Hematopoietic multipotent progenitor cell (in vitro differentiated cells): ENCODE measurements around the gene ERI2. TPM values are rescaled to one million over a fixed set of nuclear protein-coding genes. Genes with fewer than 3 reads are reported as not detected.

Experiments
- DNase-seq, 3 donors: peaks; one replicate each; pipeline ENCODE4 v3.0.0-alpha.2; 2011 to 2015; ENCODE audit warnings: low read depth in 2 of 3, low spot score in 2 of 3
- total RNA-seq: library from RNA; depleted of rRNA; stranded (reverse); fragments of >200 nt; gene quantifications from one replicate; pipeline ENCODE4 v1.2.3, GENCODE V29; 2012

Gene ERI2
- total RNA-seq: 9.7 TPM

GRCh38 chr16:20806168-20807050 lies at the start of gene ERI2, which contains the start of gene REXO5:
Gene ERI2 (minus strand): TSS chr16:20806472. CDS start chr16:20806430, 42 bp downstream.
Gene REXO5 (plus strand): TSS chr16:20806527. CDS start chr16:20806954, 427 bp downstream.
- DNase-seq: peak; percentile 49 to 94 (median 92)

- DNase-seq: no peak
These were observed 48.7 kb upstream of the ERI2 start for GRCh38 chr16:20854963-20855362.

GRCh38 chr16:20853981-20854620 lies 47.8 kb upstream of the ERI2 start:
- DNase-seq: no peak

GRCh38 chr16:20853143-20853542 lies 46.9 kb upstream of the ERI2 start:
- DNase-seq: no peak

- no peak for DNase-seq
These were observed 45.3 kb upstream of the ERI2 start for GRCh38 chr16:20851601-20852000.

- no peak for DNase-seq
These were observed 44.7 kb upstream of the ERI2 start for GRCh38 chr16:20850981-20851380.

- DNase-seq: peak; percentile 31 to 74 (median 43)
These were observed 43.5 kb upstream of the ERI2 start for GRCh38 chr16:20849589-20850390.

GRCh38 chr16:20847550-20847949 lies 41.3 kb upstream of the ERI2 start:
- DNase-seq: peak in 1 of 3 donors; percentile 44

GRCh38 chr16:20846551-20846950 lies 40.3 kb upstream of the ERI2 start:
- no peak for DNase-seq

- no peak for DNase-seq
These were observed 39.8 kb upstream of the ERI2 start for GRCh38 chr16:20846030-20846429.

GRCh38 chr16:20844588-20844987 lies 38.3 kb upstream of the ERI2 start:
- peak in 2 of 3 donors; percentile 30 to 47 for DNase-seq

GRCh38 chr16:20844054-20844453 lies 37.8 kb upstream of the ERI2 start:
- no peak for DNase-seq

- no peak for DNase-seq
These were observed 33.2 kb upstream of the ERI2 start for GRCh38 chr16:20839504-20839903.

- no peak for DNase-seq
These were observed 32.0 kb upstream of the ERI2 start for GRCh38 chr16:20838240-20838639.

GRCh38 chr16:20833086-20833485 lies 26.8 kb upstream of the ERI2 start:
- no peak for DNase-seq

GRCh38 chr16:20830372-20830771 lies 24.1 kb upstream of the ERI2 start:
- no peak for DNase-seq

GRCh38 chr16:20829536-20829935 lies 23.3 kb upstream of the ERI2 start:
- no peak for DNase-seq

GRCh38 chr16:20826039-20826566 lies 19.8 kb upstream of the ERI2 start:
- DNase-seq: no peak

GRCh38 chr16:20822521-20823325 lies 16.5 kb upstream of the ERI2 start:
- DNase-seq: no peak

GRCh38 chr16:20821682-20822081 lies 15.4 kb upstream of the ERI2 start:
- no peak for DNase-seq
